Liver (tissue), 9 donors: ENCODE measurements around the gene TMEM190. TPM values are rescaled to one million over a fixed set of nuclear protein-coding genes. Genes with fewer than 3 reads are reported as not detected.

Source experiments
- DNase-seq: peaks from one replicate; pipeline ENCODE4 v3.0.0-alpha.2; 2017; ENCODE audit warnings: low spot score
- H3K27ac ChIP-seq, 2 donors: one replicate each; pipeline ENCODE4 v1.7.0; 2013; ENCODE audit warnings: inconsistent platforms in 2 of 2, low read length in 2 of 2, control low read depth in 1 of 2, low read depth in 1 of 2, mild to moderate bottlenecking in 1 of 2
- H3K27me3 ChIP-seq, 4 donors: one replicate each; pipeline versions ENCODE4 v1.6.1 to v1.7.0; 2013; ENCODE audit warnings: low read length in 3 of 4, inconsistent platforms in 1 of 4, mild to moderate bottlenecking in 1 of 4, moderate library complexity in 1 of 4; ENCODE audit not compliant: control insufficient read depth in 4 of 4, insufficient read depth in 4 of 4
- H3K36me3 ChIP-seq, 4 donors: one replicate each; pipeline versions ENCODE4 v1.6.1 to v1.7.0; 2013; ENCODE audit warnings: low read length in 3 of 4, mild to moderate bottlenecking in 3 of 4, low read depth in 1 of 4, moderate library complexity in 1 of 4; ENCODE audit not compliant: control insufficient read depth in 4 of 4, insufficient read depth in 3 of 4
- H3K4me1 ChIP-seq, 4 donors: one replicate each; pipeline versions ENCODE4 v1.6.1 to v1.7.0; 2013; ENCODE audit warnings: low read length in 3 of 4, mild to moderate bottlenecking in 3 of 4, moderate library complexity in 1 of 4; ENCODE audit not compliant: control insufficient read depth in 4 of 4, insufficient read depth in 4 of 4
- H3K4me3 ChIP-seq, 3 donors: one replicate each; pipeline versions ENCODE4 v1.6.1 to v1.7.0; 2013; ENCODE audit warnings: low read length in 3 of 3, control low read depth in 1 of 3, low read depth in 1 of 3, mild to moderate bottlenecking in 1 of 3
- H3K9ac ChIP-seq, 2 donors: one replicate each; pipeline ENCODE4 v1.7.0; 2013; ENCODE audit warnings: low read length in 2 of 2, mild to moderate bottlenecking in 2 of 2, moderate library complexity in 2 of 2, control low read depth in 1 of 2, low read depth in 1 of 2
- H3K9me3 ChIP-seq, 4 donors: one replicate each; pipeline versions ENCODE4 v1.6.1 to v1.7.0; 2013; ENCODE audit warnings: low read length in 3 of 4; ENCODE audit not compliant: control insufficient read depth in 4 of 4
- EGR1 ChIP-seq, 2 donors: IDR thresholded peaks; 2 replicates each; pipeline ENCODE4 v1.6.1; 2016 to 2018; ENCODE audit warnings: antibody characterized with exemption in 2 of 2, low read depth in 2 of 2
- FOXA1 ChIP-seq: IDR thresholded peaks from 2 replicates; pipeline ENCODE4 v1.6.1; 2016; ENCODE audit warnings: antibody characterized with exemption
- FOXA2 ChIP-seq: IDR thresholded peaks from 2 replicates; pipeline ENCODE4 v1.6.1; 2016; ENCODE audit warnings: antibody characterized with exemption
- GABPA ChIP-seq, 2 donors: IDR thresholded peaks in 1 of 2; conservative IDR thresholded peaks in 1 of 2; 2 replicates each; pipeline ENCODE4 v1.6.1; 2016; ENCODE audit warnings: antibody characterized with exemption in 2 of 2, mild to moderate bottlenecking in 1 of 2, moderate library complexity in 1 of 2
- HNF4A ChIP-seq, 2 donors: conservative IDR thresholded peaks; 2 replicates each; pipeline ENCODE4 v1.6.1; 2016; ENCODE audit warnings: antibody characterized with exemption in 2 of 2, mild to moderate bottlenecking in 2 of 2
- HNF4G ChIP-seq: IDR thresholded peaks from 2 replicates; pipeline ENCODE4 v1.6.1; 2016; ENCODE audit warnings: antibody characterized with exemption
- JUND ChIP-seq, 2 donors: IDR thresholded peaks; 2 replicates each; pipeline ENCODE4 v1.6.1; 2016; ENCODE audit warnings: antibody characterized with exemption in 2 of 2
- NR2F2 ChIP-seq: IDR thresholded peaks from 2 replicates; pipeline ENCODE4 v1.6.1; 2016; ENCODE audit warnings: antibody characterized with exemption
- RAD21 ChIP-seq, 2 donors: IDR thresholded peaks; 2 replicates each; pipeline ENCODE4 v1.6.1; 2016; ENCODE audit warnings: antibody characterized with exemption in 2 of 2, mild to moderate bottlenecking in 2 of 2
- RXRA ChIP-seq, 2 donors: IDR thresholded peaks; 2 replicates each; pipeline ENCODE4 v1.6.1; 2017 to 2018; ENCODE audit warnings: antibody characterized with exemption in 2 of 2, mild to moderate bottlenecking in 1 of 2
- SP1 ChIP-seq: IDR thresholded peaks from 2 replicates; pipeline ENCODE4 v1.6.1; 2018; ENCODE audit warnings: antibody characterized with exemption, mild to moderate bottlenecking
- TAF1 ChIP-seq: conservative IDR thresholded peaks from 2 replicates; pipeline ENCODE4 v1.6.1; 2016; ENCODE audit warnings: antibody characterized with exemption, mild to moderate bottlenecking
- YY1 ChIP-seq: IDR thresholded peaks from 2 replicates; pipeline ENCODE4 v1.6.1; 2016; ENCODE audit warnings: antibody characterized with exemption, mild to moderate bottlenecking
- WGBS: extraction: QIAGEN DNeasy Blood & Tissue Kit; methylation state at CpG from one replicate; pipeline ENCODE4 v1.1.7; 2013; 5-methylcytosine and 5-hydroxymethylcytosine counted together
- polyA plus RNA-seq, 2 donors: library from polyadenylated mRNA; stranded (reverse) in 1 of 2; unstranded in 1 of 2; fragments of 200-250 nt in 1 of 2; fragments of >200 nt in 1 of 2; fragmentation: Nextera tagmentation in 1 of 2; extraction: Ambion mirVana in 1 of 2; gene quantifications; one replicate each; pipeline versions ENCODE4 v1.2.1 to v1.2.3, GENCODE V29; 2013 to 2015
- total RNA-seq, 2 donors: library from RNA; depleted of rRNA; stranded (reverse); fragments of >200 nt; gene quantifications; one replicate each; pipeline ENCODE4 v1.2.3, GENCODE V29; 2014
- TF ChIP-seq, protein P1 (sequence below): fragments of 150-350 bp; IDR thresholded peaks from 2 replicates; pipeline ENCODE4 v1.5.1; 2017; ENCODE audit warnings: improper control_type of control experiment, low read depth, low read length; ENCODE audit not compliant: missing input control
- TF ChIP-seq, protein P2 (sequence below): IDR thresholded peaks from 2 replicates; pipeline ENCODE4 v1.6.1; 2016; ENCODE audit warnings: antibody characterized with exemption
- TF ChIP-seq, protein P3 (sequence below): IDR thresholded peaks from 2 replicates; pipeline ENCODE4 v1.6.1; 2016; ENCODE audit warnings: antibody characterized with exemption
- TF ChIP-seq, protein P4 (sequence below): IDR thresholded peaks from 2 replicates; pipeline ENCODE4 v1.6.1; 2016; ENCODE audit warnings: antibody characterized with exemption
- TF ChIP-seq, protein P5 (sequence below): IDR thresholded peaks from 2 replicates; pipeline ENCODE4 v1.6.1; 2016; ENCODE audit warnings: antibody characterized with exemption, mild to moderate bottlenecking
- donor health status: healthy.
- donor health status: healthy.
- donor health status: healthy.
- donor health status: healthy.
- donor health status: healthy.

Gene TMEM190
- total and polyA plus RNA-seq, 4 donors = not detected

DNA sequence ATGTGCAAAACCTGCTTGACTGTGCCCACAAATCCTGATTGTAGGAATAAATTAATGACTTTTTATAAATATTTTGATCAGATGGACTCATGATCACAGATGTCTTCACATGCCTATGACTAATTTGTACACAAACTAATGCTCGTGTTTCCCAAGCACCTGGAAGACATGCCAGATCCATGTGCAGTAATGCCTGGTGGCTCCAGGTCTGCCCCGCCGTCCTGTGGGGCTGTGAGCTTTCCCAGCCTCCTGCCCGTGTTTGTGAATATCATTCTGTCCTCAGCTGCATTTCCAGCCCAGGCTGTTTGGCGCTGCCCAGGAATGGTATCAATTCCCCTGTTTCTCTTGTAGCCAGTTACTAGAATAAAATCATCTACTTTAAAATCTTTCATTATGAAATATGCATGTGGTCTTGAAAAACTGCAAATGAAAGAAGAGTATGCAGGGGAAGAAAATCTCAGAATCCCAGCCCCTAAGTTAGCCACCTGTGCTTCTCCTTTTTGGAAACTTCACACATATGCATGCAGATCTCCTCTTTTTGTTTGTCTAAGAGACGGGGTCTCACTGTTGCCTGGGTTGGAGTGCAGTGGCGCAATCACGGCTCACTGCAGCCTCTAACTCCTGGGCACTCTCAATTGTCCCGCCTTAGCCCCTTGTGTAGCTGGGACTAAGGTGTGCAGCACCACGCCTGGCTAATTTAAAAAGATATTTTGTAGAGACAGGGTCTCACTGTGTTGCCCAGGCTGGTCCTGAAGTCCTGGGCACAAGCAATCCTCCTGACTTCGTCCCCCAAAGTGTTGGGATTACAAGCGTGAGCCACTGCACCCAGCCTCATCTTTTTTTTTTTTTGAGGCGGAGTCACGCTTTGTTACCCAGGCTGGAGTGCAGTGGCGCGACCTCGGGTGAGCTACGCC, 15.3 kb downstream of the TMEM190 start:
- Histone ChIP-seq H3K9ac (no peak overlapping the region), H3K4me1 (peaks cover 4 to 18% (median 13%) of the 10 kb centered on the region in 4 donors), H3K4me3 (no peak overlapping the region), H3K27me3 (no peaks in the 10 kb centered on the region), H3K9me3 (no peaks in the 10 kb centered on the region), H3K27ac (no peak overlapping the region), H3K36me3 (peaks cover 10 to 30% (median 18%) of the 10 kb centered on the region in 4 donors)
- TF ChIP-seq HNF4A (conservative IDR thresholded peaks at IDR 0.05) (no peak), SP1 (no peak), YY1 (no peak), JUND (IDR thresholded peaks at IDR 0.05) (no peak), NR2F2 (no peak), RAD21 (IDR thresholded peaks at IDR 0.05) (no peak), TAF1 (no peak), HNF4G (no peak), RXRA (IDR thresholded peaks at IDR 0.05) (no peak), GABPA (IDR thresholded peaks at IDR 0.05 in 1 of 2, conservative IDR thresholded peaks at IDR 0.05 in 1 of 2) (no peak), FOXA2 (no peak), EGR1 (IDR thresholded peaks at IDR 0.05; ENCODE audit: low read depth in 2 of 2) (no peak), FOXA1 (no peak)
- TF ChIP-seq, protein P1, sequence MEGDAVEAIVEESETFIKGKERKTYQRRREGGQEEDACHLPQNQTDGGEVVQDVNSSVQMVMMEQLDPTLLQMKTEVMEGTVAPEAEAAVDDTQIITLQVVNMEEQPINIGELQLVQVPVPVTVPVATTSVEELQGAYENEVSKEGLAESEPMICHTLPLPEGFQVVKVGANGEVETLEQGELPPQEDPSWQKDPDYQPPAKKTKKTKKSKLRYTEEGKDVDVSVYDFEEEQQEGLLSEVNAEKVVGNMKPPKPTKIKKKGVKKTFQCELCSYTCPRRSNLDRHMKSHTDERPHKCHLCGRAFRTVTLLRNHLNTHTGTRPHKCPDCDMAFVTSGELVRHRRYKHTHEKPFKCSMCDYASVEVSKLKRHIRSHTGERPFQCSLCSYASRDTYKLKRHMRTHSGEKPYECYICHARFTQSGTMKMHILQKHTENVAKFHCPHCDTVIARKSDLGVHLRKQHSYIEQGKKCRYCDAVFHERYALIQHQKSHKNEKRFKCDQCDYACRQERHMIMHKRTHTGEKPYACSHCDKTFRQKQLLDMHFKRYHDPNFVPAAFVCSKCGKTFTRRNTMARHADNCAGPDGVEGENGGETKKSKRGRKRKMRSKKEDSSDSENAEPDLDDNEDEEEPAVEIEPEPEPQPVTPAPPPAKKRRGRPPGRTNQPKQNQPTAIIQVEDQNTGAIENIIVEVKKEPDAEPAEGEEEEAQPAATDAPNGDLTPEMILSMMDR = no peak
- TF ChIP-seq, protein P2, sequence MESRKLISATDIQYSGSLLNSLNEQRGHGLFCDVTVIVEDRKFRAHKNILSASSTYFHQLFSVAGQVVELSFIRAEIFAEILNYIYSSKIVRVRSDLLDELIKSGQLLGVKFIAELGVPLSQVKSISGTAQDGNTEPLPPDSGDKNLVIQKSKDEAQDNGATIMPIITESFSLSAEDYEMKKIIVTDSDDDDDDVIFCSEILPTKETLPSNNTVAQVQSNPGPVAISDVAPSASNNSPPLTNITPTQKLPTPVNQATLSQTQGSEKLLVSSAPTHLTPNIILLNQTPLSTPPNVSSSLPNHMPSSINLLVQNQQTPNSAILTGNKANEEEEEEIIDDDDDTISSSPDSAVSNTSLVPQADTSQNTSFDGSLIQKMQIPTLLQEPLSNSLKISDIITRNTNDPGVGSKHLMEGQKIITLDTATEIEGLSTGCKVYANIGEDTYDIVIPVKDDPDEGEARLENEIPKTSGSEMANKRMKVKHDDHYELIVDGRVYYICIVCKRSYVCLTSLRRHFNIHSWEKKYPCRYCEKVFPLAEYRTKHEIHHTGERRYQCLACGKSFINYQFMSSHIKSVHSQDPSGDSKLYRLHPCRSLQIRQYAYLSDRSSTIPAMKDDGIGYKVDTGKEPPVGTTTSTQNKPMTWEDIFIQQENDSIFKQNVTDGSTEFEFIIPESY = no peak
- TF ChIP-seq, protein P3, sequence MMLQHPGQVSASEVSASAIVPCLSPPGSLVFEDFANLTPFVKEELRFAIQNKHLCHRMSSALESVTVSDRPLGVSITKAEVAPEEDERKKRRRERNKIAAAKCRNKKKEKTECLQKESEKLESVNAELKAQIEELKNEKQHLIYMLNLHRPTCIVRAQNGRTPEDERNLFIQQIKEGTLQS = no peak
- TF ChIP-seq, protein P4, sequence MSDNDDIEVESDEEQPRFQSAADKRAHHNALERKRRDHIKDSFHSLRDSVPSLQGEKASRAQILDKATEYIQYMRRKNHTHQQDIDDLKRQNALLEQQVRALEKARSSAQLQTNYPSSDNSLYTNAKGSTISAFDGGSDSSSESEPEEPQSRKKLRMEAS = no peak
- TF ChIP-seq, protein P5, sequence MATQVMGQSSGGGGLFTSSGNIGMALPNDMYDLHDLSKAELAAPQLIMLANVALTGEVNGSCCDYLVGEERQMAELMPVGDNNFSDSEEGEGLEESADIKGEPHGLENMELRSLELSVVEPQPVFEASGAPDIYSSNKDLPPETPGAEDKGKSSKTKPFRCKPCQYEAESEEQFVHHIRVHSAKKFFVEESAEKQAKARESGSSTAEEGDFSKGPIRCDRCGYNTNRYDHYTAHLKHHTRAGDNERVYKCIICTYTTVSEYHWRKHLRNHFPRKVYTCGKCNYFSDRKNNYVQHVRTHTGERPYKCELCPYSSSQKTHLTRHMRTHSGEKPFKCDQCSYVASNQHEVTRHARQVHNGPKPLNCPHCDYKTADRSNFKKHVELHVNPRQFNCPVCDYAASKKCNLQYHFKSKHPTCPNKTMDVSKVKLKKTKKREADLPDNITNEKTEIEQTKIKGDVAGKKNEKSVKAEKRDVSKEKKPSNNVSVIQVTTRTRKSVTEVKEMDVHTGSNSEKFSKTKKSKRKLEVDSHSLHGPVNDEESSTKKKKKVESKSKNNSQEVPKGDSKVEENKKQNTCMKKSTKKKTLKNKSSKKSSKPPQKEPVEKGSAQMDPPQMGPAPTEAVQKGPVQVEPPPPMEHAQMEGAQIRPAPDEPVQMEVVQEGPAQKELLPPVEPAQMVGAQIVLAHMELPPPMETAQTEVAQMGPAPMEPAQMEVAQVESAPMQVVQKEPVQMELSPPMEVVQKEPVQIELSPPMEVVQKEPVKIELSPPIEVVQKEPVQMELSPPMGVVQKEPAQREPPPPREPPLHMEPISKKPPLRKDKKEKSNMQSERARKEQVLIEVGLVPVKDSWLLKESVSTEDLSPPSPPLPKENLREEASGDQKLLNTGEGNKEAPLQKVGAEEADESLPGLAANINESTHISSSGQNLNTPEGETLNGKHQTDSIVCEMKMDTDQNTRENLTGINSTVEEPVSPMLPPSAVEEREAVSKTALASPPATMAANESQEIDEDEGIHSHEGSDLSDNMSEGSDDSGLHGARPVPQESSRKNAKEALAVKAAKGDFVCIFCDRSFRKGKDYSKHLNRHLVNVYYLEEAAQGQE = no peak
- no peak for DNase-seq
- WGBS = 85% methylated on average over 18 of the region's 18 CpGs
